K562 (cell line): ENCODE measurements around the gene PPM1H. TPM values are rescaled to one million over a fixed set of nuclear protein-coding genes. Genes with fewer than 3 reads are reported as not detected.

ENCODE experiments used
- GABPA ChIP-seq: fragments of 200-800 bp; sonication (Bioruptor generic); conservative IDR thresholded peaks from 2 replicates; pipeline ENCODE4 v1.6.1; 2016; ENCODE audit warnings: low read depth, missing genetic modification characterization, missing compliant biosample characterization
- RAD51 ChIP-seq: fragments of 450-650 bp; IDR thresholded peaks from 2 replicates; pipeline ENCODE4 v1.7.1; 2016; ENCODE audit warnings: low read depth, mild to moderate bottlenecking, borderline replicate concordance
- SMAD3 ChIP-seq: fragments of 450-650 bp; formaldehyde crosslinking; conservative IDR thresholded peaks from 2 replicates; pipeline ENCODE4 v1.4.0; 2020; ENCODE audit warnings: mild to moderate bottlenecking
- TEAD2 ChIP-seq: fragments of 450-650 bp; IDR thresholded peaks from 2 replicates; pipeline ENCODE4 v1.6.1; 2016; ENCODE audit warnings: missing genetic modification characterization, control low read depth, missing compliant biosample characterization
- ZNF134 ChIP-seq: fragments of 250-450 bp; sonication (Bioruptor Pico); conservative IDR thresholded peaks from 2 replicates; pipeline ENCODE4 v1.4.0; 2020
- polyA plus RNA-seq, 8 experiments: library from polyadenylated mRNA; depleted of rRNA in 4 of 8; stranded (reverse) in 5 of 8; unstranded in 3 of 8; fragments of >200 nt; fragmentation: Nextera tagmentation in 2 of 8; fragmentation: Illumina TruSeq in 1 of 8; extraction: Ambion mirVana in 2 of 8; extraction: Trizol in 1 of 8; gene quantifications; 2 replicates each; pipeline versions ENCODE4 v1.2.1 to v1.2.3, GENCODE V29; 2011 to 2014; ENCODE audit warnings: inconsistent platforms in 1 of 8, missing spikeins in 1 of 8
- total RNA-seq, 7 experiments: library from RNA; depleted of rRNA in 6 of 7; stranded (reverse); fragments of >200 nt in 6 of 7; fragmentation: Illumina TruSeq in 2 of 7; extraction: Trizol in 2 of 7; gene quantifications; 2 replicates each; pipeline versions ENCODE4 v1.2.1 to v1.2.3, GENCODE V29; 2011 to 2021; ENCODE audit warnings: low replicate concordance in 1 of 7
- TF ChIP-seq, protein P1 (sequence below): IDR thresholded peaks from 2 replicates; pipeline ENCODE4 v1.6.1; 2011; ENCODE audit not compliant: insufficient read length; ENCODE audit errors: extremely low read depth
- TF ChIP-seq, protein P2 (sequence below): sonication (generic); formaldehyde crosslinking; IDR thresholded peaks from 2 replicates; pipeline ENCODE4 v1.8.0; 2023; ENCODE audit warnings: mild to moderate bottlenecking, missing genetic modification reagents

PPM1H gene
- total and polyA plus RNA-seq, 9 of the 15 experiments (the other 6 are each of a cell fraction or from before 2014, with no cell fraction given): 5.3 to 29.3 (median 11.3) TPM

DNA sequence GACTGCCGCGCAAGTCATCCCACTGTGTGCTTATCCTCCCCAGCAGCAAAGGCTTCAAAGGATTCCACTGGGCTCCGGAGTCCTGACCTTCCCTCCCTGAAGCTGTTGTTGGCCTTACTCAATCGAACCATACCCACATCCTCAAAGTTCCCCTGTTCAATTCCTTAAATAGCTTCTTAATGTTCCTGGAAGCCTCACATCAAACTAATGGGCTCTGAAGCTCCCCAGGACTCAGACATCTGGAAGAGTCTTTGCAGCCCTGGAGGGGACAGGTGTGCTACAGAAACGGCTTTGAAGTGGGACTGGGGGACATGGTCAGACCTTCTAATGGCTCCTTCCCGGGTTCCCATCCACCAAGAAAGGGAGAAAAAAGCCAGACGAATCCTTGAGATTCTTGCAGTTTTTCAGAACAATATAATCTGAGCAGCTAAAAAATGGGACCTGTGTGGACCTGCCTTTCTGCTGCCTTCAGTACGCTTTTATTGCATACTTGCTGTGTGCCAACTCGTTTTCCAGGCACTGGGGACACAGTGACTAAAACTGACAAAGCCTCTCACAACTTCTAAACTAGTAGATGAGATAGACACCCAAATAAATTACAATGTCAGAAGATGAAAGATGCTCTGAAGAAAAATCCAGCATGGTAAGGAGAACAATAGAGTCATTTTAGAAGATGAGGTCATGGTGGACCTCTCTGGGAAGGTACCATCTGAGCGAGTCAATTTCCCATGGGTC is 263.8 kb downstream of the PPM1H start (continued):
- TF ChIP-seq TEAD2 (tag) (no peak), SMAD3 (no peak), GABPA (no peak), ZNF134 (CRISPR knock-in tag) (no peak), RAD51 (no peak)
- TF ChIP-seq, protein P1, sequence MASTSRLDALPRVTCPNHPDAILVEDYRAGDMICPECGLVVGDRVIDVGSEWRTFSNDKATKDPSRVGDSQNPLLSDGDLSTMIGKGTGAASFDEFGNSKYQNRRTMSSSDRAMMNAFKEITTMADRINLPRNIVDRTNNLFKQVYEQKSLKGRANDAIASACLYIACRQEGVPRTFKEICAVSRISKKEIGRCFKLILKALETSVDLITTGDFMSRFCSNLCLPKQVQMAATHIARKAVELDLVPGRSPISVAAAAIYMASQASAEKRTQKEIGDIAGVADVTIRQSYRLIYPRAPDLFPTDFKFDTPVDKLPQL: no peak
- TF ChIP-seq, protein P2, sequence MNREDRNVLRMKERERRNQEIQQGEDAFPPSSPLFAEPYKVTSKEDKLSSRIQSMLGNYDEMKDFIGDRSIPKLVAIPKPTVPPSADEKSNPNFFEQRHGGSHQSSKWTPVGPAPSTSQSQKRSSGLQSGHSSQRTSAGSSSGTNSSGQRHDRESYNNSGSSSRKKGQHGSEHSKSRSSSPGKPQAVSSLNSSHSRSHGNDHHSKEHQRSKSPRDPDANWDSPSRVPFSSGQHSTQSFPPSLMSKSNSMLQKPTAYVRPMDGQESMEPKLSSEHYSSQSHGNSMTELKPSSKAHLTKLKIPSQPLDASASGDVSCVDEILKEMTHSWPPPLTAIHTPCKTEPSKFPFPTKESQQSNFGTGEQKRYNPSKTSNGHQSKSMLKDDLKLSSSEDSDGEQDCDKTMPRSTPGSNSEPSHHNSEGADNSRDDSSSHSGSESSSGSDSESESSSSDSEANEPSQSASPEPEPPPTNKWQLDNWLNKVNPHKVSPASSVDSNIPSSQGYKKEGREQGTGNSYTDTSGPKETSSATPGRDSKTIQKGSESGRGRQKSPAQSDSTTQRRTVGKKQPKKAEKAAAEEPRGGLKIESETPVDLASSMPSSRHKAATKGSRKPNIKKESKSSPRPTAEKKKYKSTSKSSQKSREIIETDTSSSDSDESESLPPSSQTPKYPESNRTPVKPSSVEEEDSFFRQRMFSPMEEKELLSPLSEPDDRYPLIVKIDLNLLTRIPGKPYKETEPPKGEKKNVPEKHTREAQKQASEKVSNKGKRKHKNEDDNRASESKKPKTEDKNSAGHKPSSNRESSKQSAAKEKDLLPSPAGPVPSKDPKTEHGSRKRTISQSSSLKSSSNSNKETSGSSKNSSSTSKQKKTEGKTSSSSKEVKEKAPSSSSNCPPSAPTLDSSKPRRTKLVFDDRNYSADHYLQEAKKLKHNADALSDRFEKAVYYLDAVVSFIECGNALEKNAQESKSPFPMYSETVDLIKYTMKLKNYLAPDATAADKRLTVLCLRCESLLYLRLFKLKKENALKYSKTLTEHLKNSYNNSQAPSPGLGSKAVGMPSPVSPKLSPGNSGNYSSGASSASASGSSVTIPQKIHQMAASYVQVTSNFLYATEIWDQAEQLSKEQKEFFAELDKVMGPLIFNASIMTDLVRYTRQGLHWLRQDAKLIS (CRISPR knock-in tag): no peak
